Islet of Langerhans (tissue), 1 donor: ENCODE measurements around the gene CHRNG.

Experiments
- FAIRE-seq: peaks from one replicate; lab custom pipeline; 2011; peaks lifted over from hg19 to GRCh38; lab: Jason Lieb, UNC

CHRNG gene

GRCh38 chr2:232580648-232580981 is 41.1 kb downstream of the CHRNG start:
- no peak for FAIRE-seq

- FAIRE-seq, result no peak
Observed at GRCh38 chr2:232581725-232582124, 42.2 kb downstream of the CHRNG start.

GRCh38 chr2:232584238-232584637 is 44.7 kb downstream of the CHRNG start:
- FAIRE-seq, result no peak

GRCh38 chr2:232586943-232587505 is 47.5 kb downstream of the CHRNG start:
- FAIRE-seq, result no peak

GRCh38 chr2:232587512-232587911 is 48.0 kb downstream of the CHRNG start:
- no peak for FAIRE-seq

- no peak for FAIRE-seq
Observed at GRCh38 chr2:232588031-232588430, 48.5 kb downstream of the CHRNG start.

GRCh38 chr2:232588680-232589585 is 49.4 kb downstream of the CHRNG start:
- FAIRE-seq, result no peak

- FAIRE-seq, result peak; percentile 61
Observed at GRCh38 chr2:232592772-232593395, 53.4 kb downstream of the CHRNG start.

- FAIRE-seq, result no peak
Observed at GRCh38 chr2:232593982-232594381, 54.5 kb downstream of the CHRNG start.
